GM11168 (cell line): ENCODE results near the gene TBC1D5.
"Not testable (repeated sequence)": the region's sequence is repeated elsewhere in the genome, so short reads cannot be mapped to it uniquely, and the experiment has no call there.

Experiments used
- in situ Hi-C: fragments of 300-500 bp; cut with MboI; formaldehyde crosslinking; loops from one replicate; pipeline ENCODE4 v1.12.0; 2022; ENCODE audit warnings: low sequenced_read_pairs; ENCODE audit not compliant: unreplicated experiment

The TBC1D5 gene

DNA sequence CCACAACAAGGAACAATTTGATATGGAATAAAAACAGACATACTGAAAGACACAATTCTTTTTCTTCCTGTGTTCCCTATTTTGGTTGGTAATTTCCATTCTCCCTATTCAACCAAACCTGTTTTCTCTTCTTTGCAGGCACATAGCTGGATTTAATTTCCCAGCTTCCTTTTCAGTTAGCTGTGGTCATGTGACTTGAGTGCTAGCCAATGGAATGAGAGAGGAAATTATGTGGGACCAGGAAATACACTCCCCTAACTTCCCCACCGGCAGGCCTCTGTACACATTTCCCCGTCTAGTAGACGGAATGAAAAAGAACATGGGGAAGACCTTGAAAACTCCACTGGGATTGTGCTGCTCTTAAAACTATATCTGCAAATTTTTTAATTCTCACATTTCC is 351.6 kb downstream of the TBC1D5 start:
- in situ Hi-C loops = no loop called here

DNA sequence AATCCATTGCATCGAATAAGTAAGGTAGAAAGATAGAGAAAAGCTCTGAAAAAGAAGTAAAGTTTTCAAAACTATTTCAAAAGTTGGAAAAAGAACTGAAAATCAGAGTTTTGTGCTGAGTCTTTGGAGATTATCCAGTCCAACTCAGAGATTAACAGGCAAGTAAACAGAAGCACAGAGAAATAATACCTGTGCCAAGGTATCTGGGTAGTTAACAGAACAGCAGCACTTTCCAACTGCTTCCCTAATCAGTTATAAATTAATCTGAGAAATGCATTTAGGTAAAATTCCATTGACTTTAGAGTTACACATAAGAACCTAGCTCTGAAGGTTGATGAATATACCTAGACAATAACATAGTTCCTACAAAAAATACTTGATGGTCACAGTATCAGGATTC is 355.3 kb downstream of the TBC1D5 start:
- in situ Hi-C loops = no loop called here

DNA sequence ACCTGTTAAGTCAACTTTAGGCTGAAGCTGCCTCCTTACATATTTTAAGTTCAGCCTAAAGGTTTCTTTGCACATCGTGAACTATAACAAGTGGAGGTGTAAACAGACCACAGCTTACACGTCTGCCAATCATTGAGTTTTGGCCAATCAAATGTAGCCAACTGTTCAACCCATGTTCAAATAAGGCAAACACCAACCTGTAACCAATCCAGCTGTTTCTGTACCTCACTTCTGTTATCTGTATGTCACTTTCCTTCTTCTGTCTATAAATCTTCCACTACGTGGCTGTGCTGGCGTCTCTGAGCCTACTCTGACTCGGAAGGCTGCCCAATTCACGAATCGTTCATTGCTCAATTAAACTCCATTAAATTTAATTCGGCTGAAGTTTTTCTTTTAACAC is 356.0 kb downstream of the TBC1D5 start:
- in situ Hi-C loops = no loop called here

DNA sequence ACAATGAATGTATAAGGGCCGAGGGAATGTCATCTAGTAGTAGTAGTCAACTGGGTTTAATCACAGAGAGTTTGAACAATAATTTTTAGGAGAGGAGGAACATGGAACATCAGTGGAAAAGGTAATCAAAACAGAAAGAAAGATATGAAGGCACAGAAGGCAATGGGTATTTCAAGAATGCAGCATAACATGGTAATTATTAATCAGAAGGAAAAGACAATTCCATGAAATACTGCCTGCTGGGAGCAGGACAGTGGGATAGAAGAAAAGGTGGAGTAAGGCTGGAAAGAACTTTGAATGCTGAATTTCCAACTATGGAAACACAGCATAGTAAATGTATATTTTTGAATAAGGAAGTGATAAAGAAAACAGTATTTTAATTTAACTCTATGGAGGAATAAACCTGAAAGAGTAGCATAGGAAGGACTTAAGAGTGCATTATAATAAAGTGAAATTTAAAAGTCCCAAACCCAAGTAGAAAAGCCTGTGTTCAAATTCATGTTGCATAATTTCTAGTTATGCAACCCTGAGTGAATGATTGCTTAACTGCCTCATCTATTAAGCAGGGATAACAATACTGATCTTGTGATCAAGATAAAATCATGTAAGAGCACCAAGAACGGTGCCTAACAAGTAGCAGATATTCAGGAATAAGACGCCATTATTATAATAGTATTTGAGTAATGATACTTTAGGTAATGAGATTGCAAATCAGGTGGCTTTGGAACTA is 357.7 kb downstream of the TBC1D5 start:
- in situ Hi-C loops = no loop called here

DNA sequence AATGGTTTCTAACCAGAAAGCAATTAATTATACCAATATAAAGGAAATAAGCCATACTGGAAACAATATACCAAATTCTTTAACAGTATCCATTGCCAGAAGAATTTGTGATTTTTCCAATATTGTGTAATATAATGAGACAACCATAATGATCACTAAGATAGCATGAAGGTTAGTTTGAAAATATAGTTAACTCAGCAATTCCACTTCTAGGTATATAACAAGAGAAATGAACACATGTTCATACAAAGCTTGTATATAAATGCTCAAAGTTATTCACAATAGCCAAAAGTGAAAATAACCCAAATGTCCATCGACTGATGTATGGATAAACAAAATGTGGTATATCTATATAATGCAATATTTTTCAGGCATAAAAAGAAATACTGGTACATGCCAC is 369.1 kb downstream of the TBC1D5 start:
- in situ Hi-C loops = no loop called here

DNA sequence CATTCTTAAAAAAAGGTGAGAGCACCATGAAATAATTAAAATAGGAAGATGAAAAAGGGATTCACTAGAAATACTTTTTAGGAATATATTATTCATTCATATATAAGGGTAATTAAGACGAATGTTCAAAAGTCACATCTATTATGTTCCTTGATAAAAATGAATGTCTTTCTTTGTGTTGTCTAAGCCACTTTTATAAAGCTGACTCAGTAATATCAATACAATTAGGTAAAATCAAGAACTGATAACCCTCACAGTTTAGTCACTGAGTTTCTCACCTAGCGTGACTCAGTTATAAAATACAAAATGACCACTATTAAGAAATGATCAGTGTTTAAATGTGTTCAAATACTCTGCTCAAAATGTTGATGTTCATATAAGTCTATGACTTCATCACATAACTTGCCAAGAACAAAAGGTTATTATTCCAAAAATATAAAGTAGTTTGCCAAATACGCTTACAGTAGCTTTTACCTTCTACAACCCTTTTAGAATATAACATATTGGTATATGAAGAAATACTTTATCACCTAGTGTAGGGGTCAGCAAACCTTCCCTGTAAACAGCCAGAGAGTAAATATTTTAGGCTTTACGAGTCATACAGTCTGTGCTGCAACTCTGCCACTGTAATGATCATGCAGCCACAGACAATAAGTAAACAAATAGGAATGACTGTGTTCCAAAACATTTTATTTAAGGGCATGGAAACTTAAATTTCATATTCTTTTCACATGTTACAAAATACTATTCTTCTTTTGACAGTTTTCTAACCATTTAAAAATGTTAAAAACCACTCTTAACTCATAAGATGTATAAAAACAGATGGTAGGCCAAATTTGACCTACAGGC is 369.8 kb downstream of the TBC1D5 start:
- in situ Hi-C loops = no loop called here

DNA sequence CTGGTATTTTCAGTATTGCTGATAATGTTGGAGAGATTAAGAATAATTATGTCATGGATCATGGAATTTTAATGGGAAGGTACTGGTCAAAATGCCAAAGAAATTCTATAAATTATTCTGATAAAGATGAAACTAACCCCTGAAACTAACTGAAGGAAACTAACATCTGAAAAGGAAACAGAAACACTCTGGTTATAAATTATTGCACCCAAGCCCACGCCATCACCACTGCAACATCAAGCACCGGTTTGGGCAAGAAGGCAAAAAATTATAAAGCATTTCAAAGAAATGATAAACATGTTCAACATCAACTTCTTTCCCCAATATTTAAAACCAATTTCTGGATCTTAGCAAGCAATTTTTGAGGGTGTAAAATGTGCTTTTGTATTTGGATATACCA is 372.5 kb downstream of the TBC1D5 start:
- in situ Hi-C loops = no loop called here

DNA sequence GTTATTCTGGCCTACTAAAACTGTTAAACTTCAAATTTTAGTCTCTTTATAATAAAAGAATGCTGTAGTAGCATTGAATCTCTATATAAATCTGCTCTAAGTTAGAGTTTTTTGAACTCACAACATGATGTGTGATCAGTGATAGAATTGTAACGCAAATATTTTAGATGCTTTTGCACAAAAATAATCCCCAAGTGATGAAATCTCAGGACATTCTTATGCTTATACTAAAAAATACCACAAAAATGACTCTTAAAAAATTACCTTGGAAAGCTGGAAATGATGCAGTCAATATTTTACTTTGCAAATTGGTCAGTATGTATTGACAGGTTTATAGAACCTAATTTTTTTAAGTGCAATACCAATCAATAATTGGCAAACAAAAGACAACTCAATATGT is 375.3 kb downstream of the TBC1D5 start:
- in situ Hi-C loops = no loop called here

DNA sequence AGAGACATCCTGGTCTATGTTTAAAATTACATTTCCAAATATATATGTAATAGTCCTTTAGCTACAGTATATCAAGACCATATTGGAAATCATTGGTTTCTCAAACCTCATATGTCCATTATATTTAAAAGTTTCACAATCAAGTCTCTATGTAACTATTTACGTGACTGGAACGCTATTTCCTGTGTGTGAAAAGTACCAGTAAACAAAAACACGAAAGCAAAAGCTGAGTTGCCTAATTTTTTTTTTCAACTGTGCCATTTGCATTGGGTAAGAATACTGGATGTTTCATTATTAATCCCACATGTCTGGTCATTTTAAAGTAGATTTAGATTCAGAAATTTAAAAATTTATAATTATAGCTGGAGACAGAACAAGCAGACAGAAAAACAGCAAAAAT is 381.4 kb downstream of the TBC1D5 start:
- in situ Hi-C loops = no loop called here

DNA sequence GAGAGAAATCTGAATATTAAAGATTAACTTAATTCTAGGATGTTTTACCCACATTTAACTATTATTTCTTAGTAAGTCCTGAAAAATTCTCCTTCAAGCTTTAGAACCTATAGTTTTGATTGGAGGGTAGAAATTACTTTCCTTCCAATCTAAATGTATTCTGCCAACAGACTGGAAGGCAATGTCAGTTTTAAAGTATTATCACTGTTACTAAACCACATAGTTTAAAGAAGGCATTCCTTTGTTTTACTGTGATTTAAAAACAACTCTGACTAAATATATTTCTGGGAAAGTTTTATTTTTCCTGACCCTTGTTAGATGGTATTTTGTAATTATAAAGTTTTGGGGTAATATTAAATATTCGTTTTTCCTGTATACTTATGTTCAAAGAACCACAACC is 382.5 kb downstream of the TBC1D5 start:
- in situ Hi-C loops = no loop called here

DNA sequence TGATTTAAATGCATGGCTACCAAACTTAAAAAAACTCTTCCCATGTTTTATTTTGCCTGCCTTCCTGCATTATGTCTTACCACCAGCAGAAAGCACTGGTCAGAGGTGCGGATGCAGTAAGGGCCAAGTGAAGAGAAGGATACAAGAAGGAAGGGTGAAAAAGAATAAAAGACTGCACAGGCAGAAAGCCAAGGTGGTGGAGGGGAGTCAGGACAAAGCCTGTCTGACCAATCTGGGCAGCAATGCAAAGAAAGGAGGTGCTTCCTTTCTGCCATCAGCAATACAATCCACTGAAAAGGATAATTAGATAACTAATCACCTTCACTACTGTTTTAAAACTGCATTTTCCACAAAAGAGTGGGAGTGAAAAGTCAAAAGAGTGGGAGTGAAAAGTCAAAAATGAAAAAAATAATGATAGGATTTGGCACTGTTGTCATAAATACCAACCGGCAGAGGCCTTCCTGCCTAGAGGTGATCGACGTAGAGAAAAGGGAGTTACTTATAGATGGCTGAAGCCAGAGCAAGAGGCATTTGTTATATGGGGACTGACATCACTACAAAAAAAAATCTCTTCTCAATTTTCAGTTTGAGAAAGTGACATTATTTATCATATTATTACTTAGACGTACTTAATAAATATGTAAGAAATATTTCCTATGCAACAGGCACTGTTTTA is 385.3 kb downstream of the TBC1D5 start:
- in situ Hi-C loops = no loop called here

DNA sequence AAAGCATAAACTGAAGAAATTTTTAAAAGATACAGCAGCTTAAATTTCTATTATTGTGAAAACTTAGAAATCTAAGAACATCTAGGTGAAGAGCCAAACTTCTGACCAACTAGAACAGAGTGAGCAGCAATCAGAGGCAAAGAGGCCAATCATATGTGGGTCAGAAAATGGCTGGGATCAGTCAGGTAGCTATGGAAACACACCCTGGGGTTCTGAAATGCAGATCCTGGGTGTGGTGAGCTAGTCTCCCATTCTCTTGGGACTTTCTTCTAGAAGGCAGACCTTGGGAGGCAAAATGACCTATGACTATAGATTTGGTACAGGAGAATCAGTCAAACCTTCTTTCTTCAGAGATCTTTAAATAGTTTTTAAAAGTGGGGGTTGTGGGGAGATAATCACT is 385.8 kb downstream of the TBC1D5 start:
- in situ Hi-C loops = no loop called here

DNA sequence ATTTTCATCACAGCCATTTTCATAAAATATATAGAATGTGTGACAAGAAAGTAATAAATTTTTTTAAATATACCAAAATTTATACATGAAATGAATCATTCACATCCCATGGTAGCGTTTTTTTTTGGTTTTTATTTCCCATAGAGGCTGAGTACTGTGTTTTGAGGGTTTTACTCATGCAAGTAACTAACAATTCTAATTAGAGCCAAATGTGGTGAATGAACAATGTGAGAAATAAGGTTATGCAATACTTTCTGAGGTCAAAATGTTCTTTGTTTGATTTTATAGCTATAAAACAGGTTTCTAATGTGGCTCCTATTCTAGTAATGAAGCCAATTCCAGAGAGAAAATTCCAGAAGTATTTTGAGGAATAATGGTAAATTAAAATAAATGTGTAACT is 386.8 kb downstream of the TBC1D5 start:
- in situ Hi-C loops = no loop called here

DNA sequence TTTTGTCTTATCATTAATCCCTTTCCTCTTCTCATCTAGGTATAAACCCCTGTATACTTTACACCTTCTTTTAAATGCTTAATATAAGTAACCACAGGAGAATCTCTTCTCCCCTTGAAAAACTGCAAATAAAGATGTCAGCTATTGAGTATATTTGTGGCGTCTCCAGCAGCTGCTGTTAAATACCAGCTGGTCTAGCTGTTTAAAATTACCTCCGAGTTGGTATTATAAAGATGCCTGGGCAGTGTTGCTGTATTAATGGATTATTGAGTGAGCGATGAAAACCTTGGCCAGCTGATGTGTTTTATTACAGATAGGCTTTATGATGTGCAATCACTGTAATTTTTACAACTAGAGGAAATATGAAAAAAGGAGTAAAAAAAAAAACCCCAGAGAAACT is 388.1 kb downstream of the TBC1D5 start:
- in situ Hi-C loops = no loop called here

DNA sequence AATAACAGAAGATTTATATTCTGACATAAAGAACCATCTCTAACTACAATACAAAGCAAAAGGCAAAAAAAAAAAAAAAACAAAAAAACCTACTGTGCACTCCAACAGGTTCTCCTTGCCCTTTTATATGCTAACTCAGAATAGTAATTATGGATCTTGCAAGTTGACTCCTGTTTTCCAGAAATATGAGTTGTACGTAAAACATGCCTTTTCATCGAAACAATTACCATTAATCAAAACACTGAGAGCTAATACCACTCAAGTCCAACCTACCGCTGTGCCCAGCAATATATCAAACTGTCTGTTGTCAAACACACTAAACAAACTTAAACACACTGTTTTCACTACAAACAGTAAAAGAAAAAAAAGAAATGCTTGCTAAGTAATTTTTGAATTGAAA is 389.8 kb downstream of the TBC1D5 start:
- in situ Hi-C loops = no loop called here

DNA sequence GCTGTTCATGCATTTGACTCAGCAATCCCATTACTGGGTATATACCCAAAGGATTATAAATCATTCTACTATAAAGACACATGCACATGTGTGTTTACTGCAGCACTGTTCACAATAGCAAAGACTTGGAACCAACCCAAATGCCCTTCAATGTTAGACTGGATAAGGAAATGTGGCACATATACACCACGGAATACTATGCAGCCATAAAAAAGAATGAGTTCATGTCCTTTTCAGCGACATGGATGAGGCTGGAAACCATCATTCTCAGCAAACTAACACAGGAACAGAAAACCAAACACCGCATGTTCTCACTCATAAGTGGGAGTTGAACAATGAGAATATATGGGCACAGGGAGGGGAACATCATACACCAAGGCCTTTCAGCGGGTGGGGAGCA is 391.2 kb downstream of the TBC1D5 start:
- in situ Hi-C loops = not testable (repeated sequence)

DNA sequence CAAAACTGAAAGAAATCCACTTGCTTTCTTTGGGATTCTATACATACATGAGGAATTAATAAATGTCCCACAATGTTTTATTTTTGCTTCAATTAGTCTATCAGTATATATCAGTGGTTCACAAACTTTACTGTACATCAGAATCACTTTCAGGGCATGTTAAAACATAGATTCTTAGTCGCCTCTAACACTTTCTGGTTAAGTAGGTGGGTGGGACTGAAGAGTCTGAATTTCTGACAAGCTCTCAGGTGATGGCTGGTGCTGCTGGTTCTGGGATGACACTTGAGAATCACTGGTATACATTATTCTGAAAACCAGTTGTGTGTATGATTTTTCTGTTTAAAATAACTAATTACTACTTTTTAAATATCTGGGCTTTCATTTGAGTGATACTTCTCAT is 393.3 kb downstream of the TBC1D5 start:
- in situ Hi-C loops = no loop called here

DNA sequence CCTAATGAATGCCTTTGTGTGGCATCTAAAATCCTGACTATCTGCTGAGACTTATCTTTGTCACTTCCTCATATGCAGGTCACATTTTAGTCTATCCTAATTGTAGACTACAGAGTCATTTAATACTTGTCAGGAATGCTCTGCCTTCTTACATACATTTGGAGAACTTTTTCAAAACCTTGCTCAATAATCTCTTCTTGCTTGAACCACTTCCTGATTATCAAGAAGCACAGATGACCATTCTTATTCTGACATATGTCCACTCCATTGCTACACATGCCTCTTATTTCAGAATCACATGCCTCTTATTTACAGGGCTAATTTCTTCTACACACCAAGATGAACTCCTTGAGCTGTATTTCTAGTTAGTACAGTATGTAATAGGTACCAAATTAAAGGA is 400.3 kb downstream of the TBC1D5 start:
- in situ Hi-C loops = no loop called here

DNA sequence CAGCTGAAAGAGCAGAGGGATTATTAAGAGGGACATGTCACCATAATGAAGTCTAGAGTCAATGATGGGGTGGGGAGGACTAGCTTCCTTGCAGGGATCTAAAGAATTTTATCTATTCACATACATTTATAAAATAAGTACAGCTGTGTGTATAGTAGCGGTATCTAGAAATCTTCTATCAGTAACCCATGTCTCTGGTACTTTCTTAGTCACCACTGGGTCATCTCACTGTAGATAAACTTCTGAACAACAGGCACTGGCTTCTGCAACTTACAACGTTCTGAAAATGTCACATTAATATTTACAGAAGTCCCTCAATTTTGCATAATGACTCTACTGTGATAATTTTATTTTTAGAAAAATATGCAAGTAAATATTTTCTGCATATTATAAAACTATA is 401.7 kb downstream of the TBC1D5 start:
- in situ Hi-C loops = no loop called here

DNA sequence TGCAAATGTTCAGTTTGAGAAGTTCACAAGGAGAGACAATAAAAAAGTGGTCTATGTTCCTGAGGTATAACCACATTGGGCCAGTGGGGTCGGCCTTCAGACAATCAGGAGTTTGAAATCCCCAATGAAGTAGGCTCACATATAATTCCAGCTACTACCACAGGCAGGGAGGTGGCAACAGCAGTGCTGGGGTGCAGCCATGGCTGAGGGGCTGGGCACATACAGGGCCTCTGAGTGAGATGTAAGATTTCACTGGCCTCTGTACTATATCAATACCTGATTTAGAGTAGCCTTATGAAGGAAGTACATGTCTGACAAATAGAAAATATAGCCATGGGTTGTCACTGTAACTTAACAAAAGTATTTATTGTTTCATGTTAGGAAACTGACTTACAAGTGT is 402.2 kb downstream of the TBC1D5 start:
- in situ Hi-C loops = no loop called here

DNA sequence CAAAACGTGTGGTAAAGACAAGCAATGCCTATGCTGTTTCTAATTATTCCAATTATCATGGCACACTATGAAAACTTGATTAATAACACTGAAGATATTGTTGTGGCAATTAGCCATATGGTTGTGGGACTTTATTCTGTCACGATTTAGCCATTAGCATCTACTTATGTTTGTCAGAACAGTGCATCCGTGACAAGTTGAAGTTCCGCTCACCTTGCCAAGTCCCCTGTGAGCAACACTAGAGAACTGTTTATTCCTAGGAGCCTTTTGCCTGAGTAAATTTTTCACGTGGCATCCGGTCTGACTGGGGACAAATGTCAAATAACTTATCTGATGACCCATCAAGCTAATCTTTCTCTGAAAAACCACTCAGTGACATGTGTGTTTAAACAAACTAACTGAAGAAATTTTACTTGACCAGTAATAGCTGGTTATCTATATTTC is 403.3 kb downstream of the TBC1D5 start:
- in situ Hi-C loops = no loop called here
